GM13976 (cell line): ENCODE results near the gene ACAD10.

ENCODE experiments used
- DNase-seq: peaks from one replicate; pipeline ENCODE4 v3.0.0; 2012; ENCODE audit warnings: low spot score
- in situ Hi-C: fragments of 300-500 bp; cut with MboI; formaldehyde crosslinking; loops from one replicate; pipeline ENCODE4 v1.12.0; 2022; ENCODE audit warnings: low sequenced_read_pairs, mixed read lengths, inconsistent platforms; ENCODE audit not compliant: unreplicated experiment
- TF ChIP-seq, protein P1 (sequence below): IDR thresholded peaks from 2 replicates; pipeline ENCODE4 v1.5.1; 2012; ENCODE audit warnings: borderline replicate concordance, mild to moderate bottlenecking; ENCODE audit not compliant: insufficient read depth; ENCODE audit errors: extremely low read depth, missing control alignments, control extremely low read depth

The ACAD10 gene

GRCh38 chr12:111764120-111764821 lies 78.4 kb downstream of the ACAD10 start:
- TF ChIP-seq, protein P1, sequence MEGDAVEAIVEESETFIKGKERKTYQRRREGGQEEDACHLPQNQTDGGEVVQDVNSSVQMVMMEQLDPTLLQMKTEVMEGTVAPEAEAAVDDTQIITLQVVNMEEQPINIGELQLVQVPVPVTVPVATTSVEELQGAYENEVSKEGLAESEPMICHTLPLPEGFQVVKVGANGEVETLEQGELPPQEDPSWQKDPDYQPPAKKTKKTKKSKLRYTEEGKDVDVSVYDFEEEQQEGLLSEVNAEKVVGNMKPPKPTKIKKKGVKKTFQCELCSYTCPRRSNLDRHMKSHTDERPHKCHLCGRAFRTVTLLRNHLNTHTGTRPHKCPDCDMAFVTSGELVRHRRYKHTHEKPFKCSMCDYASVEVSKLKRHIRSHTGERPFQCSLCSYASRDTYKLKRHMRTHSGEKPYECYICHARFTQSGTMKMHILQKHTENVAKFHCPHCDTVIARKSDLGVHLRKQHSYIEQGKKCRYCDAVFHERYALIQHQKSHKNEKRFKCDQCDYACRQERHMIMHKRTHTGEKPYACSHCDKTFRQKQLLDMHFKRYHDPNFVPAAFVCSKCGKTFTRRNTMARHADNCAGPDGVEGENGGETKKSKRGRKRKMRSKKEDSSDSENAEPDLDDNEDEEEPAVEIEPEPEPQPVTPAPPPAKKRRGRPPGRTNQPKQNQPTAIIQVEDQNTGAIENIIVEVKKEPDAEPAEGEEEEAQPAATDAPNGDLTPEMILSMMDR, result no peak
- in situ Hi-C loops, result no loop called here
- no peak for DNase-seq

DNA sequence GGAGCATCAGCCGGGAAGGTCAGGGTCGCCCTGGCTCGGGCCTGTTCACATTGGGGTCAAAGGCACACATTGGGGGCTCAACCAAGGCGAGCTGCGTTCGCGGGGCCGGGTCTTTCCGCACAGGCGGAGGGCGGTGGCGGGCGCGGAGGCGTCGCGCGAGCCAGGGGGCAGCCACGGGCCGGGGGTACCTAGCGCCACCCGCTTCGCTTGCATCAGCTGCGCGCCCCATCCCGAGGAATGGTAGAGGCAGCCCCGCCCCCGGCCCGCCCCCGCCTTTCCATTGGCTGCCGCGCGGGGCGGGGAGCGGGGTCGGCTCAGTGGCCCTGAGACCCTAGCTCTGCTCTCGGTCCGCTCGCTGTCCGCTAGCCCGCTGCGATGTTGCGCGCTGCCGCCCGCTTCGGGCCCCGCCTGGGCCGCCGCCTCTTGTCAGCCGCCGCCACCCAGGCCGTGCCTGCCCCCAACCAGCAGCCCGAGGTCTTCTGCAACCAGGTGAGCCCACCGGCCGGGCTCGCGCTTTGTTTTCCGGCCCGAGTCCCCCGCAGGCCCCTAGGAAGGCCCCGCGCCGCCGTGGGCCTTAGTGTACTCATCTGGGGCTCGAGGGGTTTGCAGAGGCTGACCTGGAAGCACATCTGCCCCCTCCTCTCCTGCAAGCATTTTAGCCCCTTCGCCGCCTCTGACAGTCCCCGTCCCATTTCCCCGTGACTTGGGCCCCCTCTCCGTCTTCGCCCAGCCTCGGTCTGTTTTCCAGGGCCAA lies 80.9 kb downstream of the ACAD10 start, which contains the start of gene ALDH2:
ALDH2 (plus strand) TSS at position 326 of the 754 bp plus-strand sequence; CDS start at position 376, 50 bp downstream.
- TF ChIP-seq, protein P1, result no peak
- in situ Hi-C loops, result no loop called here
- DNase-seq, result peak; percentile 57

DNA sequence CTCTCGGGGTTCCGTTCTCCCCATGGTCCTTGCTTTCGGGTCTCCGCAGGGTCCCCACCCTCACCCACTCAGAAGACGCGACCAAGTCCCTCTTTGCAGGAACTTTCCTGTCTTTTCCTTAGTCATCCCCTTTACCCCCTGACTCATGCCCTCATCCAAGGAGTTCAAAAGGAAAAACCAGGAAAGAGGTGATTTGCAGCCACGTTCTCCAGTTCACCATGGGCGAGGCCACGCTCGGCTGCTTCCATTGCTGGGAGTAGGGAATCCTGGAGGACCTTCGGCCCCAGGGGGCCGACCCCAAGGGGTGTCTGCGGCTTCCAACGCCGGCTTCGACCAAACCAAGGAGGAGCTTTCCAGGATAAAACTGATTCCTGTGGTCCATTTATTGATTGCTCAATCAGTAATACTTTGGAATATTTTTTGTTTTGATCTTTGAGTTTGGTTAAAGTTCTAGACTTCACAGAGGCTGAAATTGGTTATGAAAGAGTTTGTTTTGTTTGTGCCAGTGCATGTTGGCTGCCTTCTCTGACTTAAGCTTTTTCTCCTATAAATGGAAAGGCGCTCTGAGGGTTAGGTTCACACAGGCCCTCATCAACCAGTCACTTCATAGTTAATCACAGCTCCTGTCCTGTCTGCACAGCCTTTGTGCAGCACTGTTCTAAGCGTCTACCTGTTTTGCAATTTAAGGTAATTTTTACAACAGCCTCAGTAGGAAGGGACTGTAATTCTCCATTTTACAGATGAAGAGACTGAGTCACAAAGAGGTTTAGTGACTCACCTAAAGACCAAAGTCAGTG lies 81.7 kb downstream of the ACAD10 start:
- DNase-seq, result no peak
- TF ChIP-seq, protein P1, result no peak
- in situ Hi-C loops, result no loop called here

DNA sequence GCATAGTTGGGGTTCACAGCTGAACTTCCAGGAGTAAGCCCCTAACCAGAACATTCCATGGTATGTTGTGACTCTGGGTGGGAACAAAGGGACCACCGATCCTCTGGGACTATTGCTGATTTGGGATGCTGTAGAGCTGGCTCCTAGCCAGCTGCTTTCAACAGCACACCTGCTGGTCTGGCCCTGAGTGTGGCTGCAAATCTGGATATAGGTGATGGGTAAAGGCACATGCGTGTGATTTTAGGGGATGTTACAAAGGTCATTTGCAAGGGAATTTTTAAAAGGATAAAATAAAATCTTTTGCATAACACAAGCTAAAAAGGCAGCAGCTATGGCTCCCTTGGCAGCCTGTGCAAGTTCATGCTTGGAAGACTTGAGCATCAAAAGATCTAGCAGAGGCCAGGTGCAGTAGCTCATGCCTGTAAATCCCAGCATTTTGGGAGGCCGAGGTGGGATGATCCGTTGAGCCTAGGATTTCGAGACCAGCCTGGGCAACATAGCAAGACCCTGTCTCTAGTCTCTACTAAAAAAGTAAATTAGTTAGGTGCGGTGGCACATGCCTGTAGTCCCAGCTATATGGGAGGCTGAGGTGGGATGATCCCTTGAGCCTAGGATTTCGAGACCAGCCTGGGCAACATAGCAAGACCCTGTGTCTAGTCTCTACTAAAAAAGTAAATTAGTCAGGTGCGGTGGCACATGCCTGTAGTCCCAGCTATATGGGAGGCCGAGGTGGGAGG lies 82.5 kb downstream of the ACAD10 start:
- in situ Hi-C loops, result no loop called here
- TF ChIP-seq, protein P1, result no peak
- no peak for DNase-seq

DNA sequence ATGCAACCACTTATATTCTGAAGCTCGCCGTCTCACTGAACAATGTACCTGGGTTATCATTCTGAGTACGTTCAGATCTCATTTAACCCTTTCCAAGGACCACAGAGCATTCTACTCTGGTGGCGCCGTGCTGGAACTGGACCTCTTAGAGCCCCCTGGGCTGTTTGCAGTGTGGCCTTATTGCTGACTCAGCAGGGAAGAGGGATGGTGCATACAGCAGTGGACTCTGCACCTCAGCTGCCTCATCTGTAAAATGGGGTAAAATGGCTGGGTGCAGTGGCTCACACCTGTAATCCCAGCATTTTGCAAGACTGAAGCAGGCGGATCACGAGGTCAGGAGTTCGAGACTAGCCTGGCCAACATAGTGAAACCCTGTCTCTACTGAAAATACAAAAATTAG lies 83.7 kb downstream of the ACAD10 start:
- no peak for DNase-seq
- in situ Hi-C loops, result no loop called here
- TF ChIP-seq, protein P1, result no peak
